ENCODE data around the gene CLIC3. TPM values are rescaled to one million over a fixed set of nuclear protein-coding genes. Genes with fewer than 3 reads are reported as not detected.

CLIC3 gene
- total and polyA plus RNA-seq, 2 donors (not counting 1 experiment from before 2014, with no cell fraction given) = 1.1 to 1.9 TPM

- H3K9ac ChIP-seq (ENCODE audit: low read length) = no peak overlapping the region
- no peak for DNase-seq
- Mint-ChIP-seq H3K27ac (no peak overlapping the region), H3K9me3 (ENCODE audit: insufficient read depth) (no peaks in the 10 kb centered on the region), H3K27me3 (no peaks in the 10 kb centered on the region), H3K4me3 (no peak overlapping the region), H3K4me1 (no peaks in the 10 kb centered on the region)
- WGBS (ENCODE audit: insufficient coverage) = 86% methylated on average over 20 of the region's 22 CpGs
- no peaks in the 10 kb centered on the region for H3K79me2 ChIP-seq (ENCODE audit: control insufficient read depth, insufficient read depth, low read length)
- no peak overlapping the region for H3K4me3 ChIP-seq (ENCODE audit: control extremely low read depth in 1 of 5, extremely low read depth in 1 of 5, insufficient read depth in 1 of 5, low read depth in 2 of 5, low read length in 4 of 5)
- ATAC-seq (ENCODE audit: low read depth) = no peak
- H3K4me2 ChIP-seq (replicated peaks; ENCODE audit: low read depth, low read length, poor library complexity, severe bottlenecking) = no peak overlapping the region
- intact Hi-C loops (cut with micrococcal nuclease) = no loop called here
- H3K27me3 ChIP-seq (replicated peaks in 1 of 4; ENCODE audit: control extremely low read depth in 1 of 4, control insufficient read depth in 3 of 4, insufficient read depth in 4 of 4, low read length in 3 of 4) = no peaks in the 10 kb centered on the region
- TF ChIP-seq CTCF (IDR thresholded peaks at IDR 0.05) = no peak
- H3K9me3 ChIP-seq (ENCODE audit: control extremely low read depth in 1 of 3, control insufficient read depth in 2 of 3, insufficient read depth in 1 of 3, low read length in 2 of 3) = peaks cover 0 to 4% (median 0%) of the 10 kb centered on the region in 3 donors
- peaks cover 0 to 1% of the 10 kb centered on the region in 2 experiments for H3K36me3 ChIP-seq (replicated peaks in 1 of 2; ENCODE audit: control extremely low read depth in 1 of 2, control insufficient read depth in 1 of 2, extremely low read depth in 1 of 2, insufficient read depth in 2 of 2, low read length in 1 of 2)
- POLR2A ChIA-PET = no interaction called here
- H4K20me1 ChIP-seq (ENCODE audit: control insufficient read depth, insufficient read depth, low read length, poor library complexity, severe bottlenecking) = no peaks in the 10 kb centered on the region
- no peak overlapping the region for H2AFZ ChIP-seq (ENCODE audit: insufficient read depth, low read depth, low read length, poor library complexity, severe bottlenecking)
- no peaks in the 10 kb centered on the region for H3K4me1 ChIP-seq (ENCODE audit: control insufficient read depth in 2 of 2, insufficient read depth in 2 of 2, low read length in 2 of 2)
- H3K27ac ChIP-seq (ENCODE audit: low read length in 2 of 2) = no peak overlapping the region
- CTCF ChIA-PET = interaction anchor here (1.5 kb wide), 1 partner anchor 21 kb away, joined by 5 read pairs; no protein-coding TSS in a partner anchor
Observed at GRCh38 chr9:137008312-137008711, 11.9 kb upstream of the CLIC3 start.

- no peak overlapping the region for H3K4me3 Mint-ChIP-seq
- ATAC-seq (ENCODE audit: low read depth) (no peak), DNase-seq (no peak)
- POLR2A ChIA-PET = no interaction called here
- TF ChIP-seq EZH2 (IDR thresholded peaks at IDR 0.05; ENCODE audit: borderline replicate concordance, insufficient read depth, low read depth, low read length, poor library complexity, severe bottlenecking) = no peak
- no peak for TF ChIP-seq CTCF (IDR thresholded peaks at IDR 0.05)
- CTCF ChIA-PET = interaction anchor here (1.3 to 1.5 kb wide), 2 partner anchors 22 to 27 kb away, joined by 3 to 5 read pairs; no protein-coding TSS in a partner anchor
- no peaks in the 10 kb centered on the region for H3K27me3 ChIP-seq (replicated peaks in 1 of 4; ENCODE audit: control extremely low read depth in 1 of 4, control insufficient read depth in 3 of 4, insufficient read depth in 4 of 4, low read length in 3 of 4)
- H3K36me3 ChIP-seq (replicated peaks in 1 of 2; ENCODE audit: control extremely low read depth in 1 of 2, control insufficient read depth in 1 of 2, extremely low read depth in 1 of 2, insufficient read depth in 2 of 2, low read length in 1 of 2) = peaks cover 0 to 1% of the 10 kb centered on the region in 2 experiments
- H3K9ac ChIP-seq (ENCODE audit: low read length) = no peak overlapping the region
- no peaks in the 10 kb centered on the region for H3K4me1 Mint-ChIP-seq
- H3K27ac ChIP-seq (ENCODE audit: low read length in 2 of 2) = no peak overlapping the region
- no peaks in the 10 kb centered on the region for H3K79me2 ChIP-seq (ENCODE audit: control insufficient read depth, insufficient read depth, low read length)
- H4K20me1 ChIP-seq (ENCODE audit: control insufficient read depth, insufficient read depth, low read length, poor library complexity, severe bottlenecking) = no peaks in the 10 kb centered on the region
- no peak overlapping the region for H3K27ac Mint-ChIP-seq
- peaks cover 0 to 4% (median 0%) of the 10 kb centered on the region in 3 donors for H3K9me3 ChIP-seq (ENCODE audit: control extremely low read depth in 1 of 3, control insufficient read depth in 2 of 3, insufficient read depth in 1 of 3, low read length in 2 of 3)
- intact Hi-C loops (cut with micrococcal nuclease) = no loop called here
- WGBS (ENCODE audit: insufficient coverage) = 82% methylated on average over 13 of the region's 13 CpGs
- H3K4me1 ChIP-seq (ENCODE audit: control insufficient read depth in 2 of 2, insufficient read depth in 2 of 2, low read length in 2 of 2) = no peaks in the 10 kb centered on the region
- no peak overlapping the region for H2AFZ ChIP-seq (ENCODE audit: insufficient read depth, low read depth, low read length, poor library complexity, severe bottlenecking)
- H3K4me2 ChIP-seq (replicated peaks; ENCODE audit: low read depth, low read length, poor library complexity, severe bottlenecking) = no peak overlapping the region
- H3K27me3 Mint-ChIP-seq = no peaks in the 10 kb centered on the region
- no peaks in the 10 kb centered on the region for H3K9me3 Mint-ChIP-seq (ENCODE audit: insufficient read depth)
- no peak overlapping the region for H3K4me3 ChIP-seq (ENCODE audit: control extremely low read depth in 1 of 5, extremely low read depth in 1 of 5, insufficient read depth in 1 of 5, low read depth in 2 of 5, low read length in 4 of 5)
Observed at GRCh38 chr9:137007816-137008270, 11.5 kb upstream of the CLIC3 start.

All from B cell (primary cell).